Dedifferentiated amniotic fluid mesenchymal stem cell (primary cell): ENCODE results near the gene MAP3K12.
A peak's percentile ranks its signal among the peaks of the same experiment; 100 is the strongest.

Experiments
- DNase-seq: peaks from one replicate; pipeline ENCODE4 v3.0.0-alpha.2; 2016; ENCODE audit errors: extremely low spot score

The MAP3K12 gene

DNA sequence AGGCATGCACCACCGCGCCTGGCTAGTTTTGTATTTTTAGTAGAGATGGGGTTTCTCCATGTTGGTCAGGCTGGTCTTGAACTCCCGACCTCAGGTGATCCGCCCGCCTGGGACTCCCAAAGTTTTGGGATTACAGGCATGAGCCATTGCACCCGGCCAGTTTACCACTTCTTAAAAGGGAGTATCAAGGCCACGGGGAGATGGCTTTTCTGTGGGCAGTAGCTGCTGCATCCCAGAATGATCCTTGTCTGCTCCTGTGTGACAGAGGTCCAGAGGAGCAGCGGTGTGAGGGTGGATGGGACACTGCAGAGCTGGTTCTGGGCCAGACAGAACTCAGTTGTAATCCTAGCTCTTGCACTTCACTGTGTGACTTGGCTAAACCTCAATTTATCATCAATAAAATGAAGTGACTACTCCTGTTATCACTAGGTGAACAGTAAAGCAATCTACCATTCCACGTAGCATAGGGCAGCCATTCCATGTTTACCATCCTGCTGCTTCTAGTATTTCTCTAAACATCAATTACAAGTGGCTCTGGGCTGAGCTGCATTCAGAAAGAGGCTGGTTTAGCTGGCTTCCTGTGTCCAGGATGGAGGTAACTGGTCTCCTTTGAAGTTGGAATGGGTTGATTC, 11.0 kb upstream of the MAP3K12 start:
- no peak for DNase-seq

DNA sequence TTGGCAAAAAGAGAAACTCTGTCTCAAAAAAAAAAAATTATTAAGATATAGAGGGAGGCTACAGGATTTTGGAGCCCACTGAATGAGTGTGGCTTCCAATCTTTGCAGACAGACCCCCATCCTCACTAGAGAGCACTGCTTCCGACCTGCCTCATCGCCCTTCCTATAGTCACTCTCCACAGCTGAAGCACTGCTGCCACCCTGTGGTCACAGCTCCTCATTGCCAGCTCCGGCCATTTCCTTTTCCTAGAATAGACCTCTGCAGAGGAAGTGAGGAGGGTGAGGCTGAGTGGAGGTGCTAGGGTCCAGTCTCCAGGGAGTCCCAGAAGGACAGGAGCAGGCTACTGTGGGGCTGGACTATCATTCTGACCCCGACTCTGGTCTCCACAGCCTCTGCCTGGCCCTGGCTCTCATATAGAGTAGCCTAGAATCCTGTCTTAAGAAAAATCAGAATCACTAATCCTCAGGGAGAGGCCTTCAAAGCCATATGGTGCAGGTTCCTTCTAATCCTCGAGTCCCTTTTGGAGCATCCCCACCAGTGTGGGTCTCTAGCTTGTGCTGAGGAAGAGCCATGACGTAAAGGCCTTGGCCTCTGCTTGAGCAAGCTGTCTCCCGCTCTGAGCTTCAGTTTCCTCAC, 9.4 kb upstream of the MAP3K12 start:
- peak; percentile 79 for DNase-seq

DNA sequence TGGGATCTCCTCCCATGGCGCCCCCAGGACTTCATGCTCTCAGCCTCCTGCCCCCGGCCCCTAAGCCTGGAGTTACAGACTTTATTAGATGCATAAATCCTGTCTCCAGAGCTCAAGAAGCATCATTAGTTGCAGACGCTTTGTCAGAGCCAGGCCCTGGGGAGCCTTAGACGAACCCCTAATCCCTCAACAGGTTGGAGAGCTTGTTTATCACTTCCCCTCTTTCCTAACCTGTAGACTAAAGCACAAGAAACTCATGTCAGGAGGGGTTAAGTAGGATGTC, 8.3 kb upstream of the MAP3K12 start:
- DNase-seq, result no peak

DNA sequence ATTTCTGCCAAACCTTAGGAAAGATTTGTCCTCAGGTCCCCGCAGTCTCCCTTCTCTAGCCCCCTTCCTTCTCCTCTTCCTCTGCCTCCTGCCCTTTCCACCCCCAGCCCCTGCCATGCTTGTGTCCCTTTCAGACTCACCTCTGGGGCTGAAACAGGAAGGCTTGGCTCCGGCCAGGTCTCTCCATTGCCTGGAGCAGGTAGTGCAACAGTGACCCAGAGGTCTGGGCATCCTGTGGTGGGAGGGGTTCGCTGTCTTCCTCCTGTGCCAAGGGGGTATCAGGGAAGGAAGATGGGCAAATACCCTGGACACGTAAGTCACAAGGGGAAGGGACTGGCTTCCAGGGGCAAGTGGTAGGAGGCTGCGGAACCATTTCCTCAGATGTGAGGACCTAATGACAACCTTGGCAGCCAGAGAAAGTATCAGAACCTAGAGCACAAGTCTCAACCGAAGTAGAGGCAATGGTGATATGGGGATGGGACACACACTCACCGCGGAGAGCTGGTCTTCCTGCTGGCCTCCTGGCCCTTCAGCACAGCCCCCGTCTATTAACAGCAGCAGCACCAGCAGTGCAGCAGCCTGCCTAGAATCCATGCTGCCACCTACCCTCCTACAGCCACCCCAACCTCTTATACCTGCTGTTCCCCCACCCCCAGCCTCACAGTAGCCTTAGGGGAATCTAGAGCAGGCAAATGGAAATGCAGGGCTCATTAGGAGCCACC, 7.8 kb upstream of the MAP3K12 start, which contains the start of gene NPFF:
TSS of gene NPFF (minus strand) at position 604 of the 722 bp plus-strand sequence. CDS start at position 594, 10 bp downstream.
- no peak for DNase-seq

DNA sequence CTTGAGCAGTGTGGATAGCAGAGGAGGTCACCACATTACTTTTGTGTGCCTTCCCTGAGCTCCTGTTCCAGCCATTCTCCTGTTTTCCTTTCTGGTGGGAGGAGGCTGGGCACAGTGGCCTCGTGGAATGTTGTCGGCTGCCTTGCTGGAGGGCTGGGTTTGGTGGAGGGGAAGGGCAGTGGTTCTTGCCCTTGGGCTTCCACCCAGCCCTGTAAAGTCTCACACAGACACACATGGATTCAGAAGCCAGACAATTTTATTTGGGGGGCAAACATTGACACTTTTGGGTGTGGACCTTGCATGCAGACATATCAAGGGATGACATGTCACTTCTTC, 7.2 kb upstream of the MAP3K12 start:
- no peak for DNase-seq

DNA sequence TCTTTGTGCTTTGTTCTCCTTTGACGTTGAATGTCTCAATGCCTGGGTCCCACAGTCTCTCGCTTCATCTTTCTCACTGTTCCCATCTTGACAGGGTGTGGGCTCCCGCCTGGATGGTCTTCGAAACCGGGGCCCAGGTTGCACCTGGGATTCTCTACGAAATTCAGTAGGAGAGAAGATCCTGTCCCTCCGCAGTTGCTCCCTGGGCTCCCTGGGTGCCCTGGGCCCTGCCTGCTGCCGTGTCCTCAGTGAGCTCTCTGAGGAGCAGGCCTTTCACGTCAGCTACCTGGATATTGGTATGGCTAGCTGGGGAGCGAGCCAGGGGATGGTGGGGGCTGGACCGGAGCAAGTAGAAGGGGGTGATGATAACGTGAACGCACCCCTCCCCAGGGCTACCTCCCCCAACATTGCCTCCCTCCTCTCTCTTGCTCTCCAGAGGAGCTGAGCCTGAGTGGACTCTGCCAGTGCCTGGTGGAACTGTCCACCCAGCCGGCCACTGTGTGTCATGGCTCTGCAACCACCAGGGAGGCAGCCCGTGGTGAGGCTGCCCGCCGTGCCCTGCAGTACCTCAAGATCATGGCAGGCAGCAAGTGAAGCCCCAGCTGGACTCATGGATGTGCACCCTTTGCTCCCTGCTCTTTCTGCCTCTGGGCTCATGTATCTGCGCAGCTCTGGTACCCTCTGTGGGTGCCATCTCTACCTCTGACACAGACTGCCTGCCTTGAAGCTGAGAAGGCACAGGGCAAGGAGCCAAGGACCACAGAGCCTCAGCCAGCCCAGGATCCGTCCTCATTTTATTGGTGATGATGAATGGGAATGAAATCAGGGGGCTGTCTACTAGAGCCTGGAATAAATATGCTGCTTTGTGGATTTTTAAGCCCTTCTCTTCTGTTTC, 6.5 kb upstream of the MAP3K12 start:
- DNase-seq, result no peak

DNA sequence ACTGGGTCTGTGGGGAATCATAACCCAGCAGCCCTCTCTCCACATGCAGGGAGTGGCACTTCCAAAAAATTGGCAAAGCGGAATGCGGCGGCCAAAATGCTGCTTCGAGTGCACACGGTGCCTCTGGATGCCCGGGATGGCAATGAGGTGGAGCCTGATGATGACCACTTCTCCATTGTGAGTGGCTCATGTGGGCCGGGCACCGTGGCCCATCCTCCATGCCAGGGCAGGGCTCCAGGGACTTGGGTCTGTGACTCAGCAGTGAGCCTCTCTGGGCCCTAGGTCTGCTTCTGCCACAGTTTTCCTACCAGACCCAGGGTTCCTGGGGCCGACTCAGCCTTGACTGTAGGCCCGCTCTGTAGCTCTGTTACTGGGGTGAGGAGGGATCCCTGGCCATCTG, 5.8 kb upstream of the MAP3K12 start:
- DNase-seq, result no peak

DNA sequence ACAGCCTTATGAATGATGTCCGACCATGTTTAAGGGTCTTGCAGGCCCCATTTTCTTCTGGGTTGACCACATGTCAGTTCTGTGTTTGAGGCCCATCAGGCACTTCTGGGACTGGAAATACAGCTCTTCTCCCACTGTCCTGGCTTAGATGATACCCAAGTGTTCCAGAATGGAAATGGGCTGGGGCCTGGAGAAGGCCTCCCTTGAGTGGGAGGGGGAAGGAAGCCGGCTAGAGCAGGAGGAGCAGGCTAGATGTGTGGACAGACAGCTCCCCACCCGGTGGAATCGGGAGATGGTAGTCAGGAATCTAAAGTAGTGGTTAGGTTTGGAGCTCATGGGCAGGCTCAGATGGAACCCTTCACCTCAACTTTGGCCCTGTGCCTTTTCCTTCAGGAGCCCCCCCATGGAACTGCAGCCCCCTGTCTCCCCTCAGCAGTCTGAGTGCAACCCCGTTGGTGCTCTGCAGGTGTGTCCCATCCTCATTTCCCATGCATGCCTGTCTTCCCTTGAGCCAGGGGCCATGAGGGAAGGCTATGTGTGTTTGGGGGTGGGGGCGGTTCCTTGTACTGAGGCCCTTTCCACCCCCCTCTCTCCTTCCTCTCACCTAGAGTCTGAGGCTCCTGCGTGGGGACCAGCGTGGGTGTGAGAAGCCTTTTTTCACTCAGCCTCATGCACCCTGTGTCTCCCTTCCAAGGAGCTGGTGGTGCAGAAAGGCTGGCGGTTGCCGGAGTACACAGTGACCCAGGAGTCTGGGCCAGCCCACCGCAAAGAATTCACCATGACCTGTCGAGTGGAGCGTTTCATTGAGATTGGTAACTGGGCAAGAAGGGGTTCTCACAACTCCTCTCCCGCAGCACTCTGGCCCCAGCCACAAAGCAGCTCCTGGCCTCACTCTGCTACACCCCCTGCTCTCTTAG, 5.0 kb upstream of the MAP3K12 start:
- DNase-seq, result no peak

DNA sequence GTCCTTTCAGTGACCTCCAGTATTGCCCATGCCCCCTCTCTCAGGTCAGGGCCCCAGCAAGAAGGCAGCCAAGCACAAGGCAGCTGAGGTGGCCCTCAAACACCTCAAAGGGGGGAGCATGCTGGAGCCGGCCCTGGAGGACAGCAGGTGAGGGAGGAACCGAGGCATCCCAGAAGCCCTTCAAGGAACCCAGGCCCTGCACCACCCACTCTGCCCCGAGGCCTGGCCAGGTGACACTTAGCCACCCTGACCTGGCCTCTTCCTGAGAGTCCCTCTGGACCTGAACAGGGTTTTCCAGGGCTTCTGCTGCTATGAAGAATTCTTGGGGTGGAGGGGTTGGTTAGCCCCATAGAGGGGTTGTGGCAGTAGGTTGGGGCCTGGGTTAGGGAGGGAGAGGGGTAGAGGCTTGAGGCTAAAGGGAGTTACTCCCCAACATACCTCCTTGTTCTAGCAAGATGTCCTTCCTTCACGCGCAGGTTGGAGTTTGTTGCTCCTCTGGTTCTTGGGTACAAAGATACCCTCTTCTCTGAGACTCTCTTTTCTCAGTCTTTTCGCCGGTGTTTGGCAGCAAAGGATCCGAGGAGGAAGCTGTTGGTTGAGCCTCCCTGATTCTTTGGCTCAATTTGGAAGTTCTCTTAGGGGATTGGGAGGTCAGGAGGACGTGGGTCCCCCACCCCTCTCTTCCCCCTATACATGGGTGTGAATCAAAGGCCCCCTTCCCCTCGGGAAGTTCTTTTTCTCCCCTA, 3.9 kb upstream of the MAP3K12 start:
- DNase-seq, result no peak

DNA sequence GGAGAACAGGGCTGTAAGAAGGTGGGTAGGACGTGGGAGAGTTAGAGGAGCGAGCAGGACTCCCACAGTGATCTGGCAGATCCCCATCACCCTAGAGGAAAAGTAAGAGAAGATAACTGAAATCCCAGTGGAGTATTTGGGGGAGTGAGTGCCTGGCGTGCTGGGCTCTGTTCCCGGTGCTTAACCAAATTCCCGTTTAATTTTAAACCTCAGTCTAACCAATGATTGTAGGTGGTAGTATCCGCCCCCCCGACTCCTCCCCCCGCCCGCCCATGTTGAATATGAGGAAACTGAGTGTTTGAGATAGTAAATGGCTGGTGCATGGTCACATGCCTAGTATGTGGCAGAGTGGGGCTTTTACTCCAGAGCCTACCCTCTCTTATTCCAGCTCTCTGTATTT, 3.1 kb upstream of the MAP3K12 start:
- DNase-seq, result no peak

DNA sequence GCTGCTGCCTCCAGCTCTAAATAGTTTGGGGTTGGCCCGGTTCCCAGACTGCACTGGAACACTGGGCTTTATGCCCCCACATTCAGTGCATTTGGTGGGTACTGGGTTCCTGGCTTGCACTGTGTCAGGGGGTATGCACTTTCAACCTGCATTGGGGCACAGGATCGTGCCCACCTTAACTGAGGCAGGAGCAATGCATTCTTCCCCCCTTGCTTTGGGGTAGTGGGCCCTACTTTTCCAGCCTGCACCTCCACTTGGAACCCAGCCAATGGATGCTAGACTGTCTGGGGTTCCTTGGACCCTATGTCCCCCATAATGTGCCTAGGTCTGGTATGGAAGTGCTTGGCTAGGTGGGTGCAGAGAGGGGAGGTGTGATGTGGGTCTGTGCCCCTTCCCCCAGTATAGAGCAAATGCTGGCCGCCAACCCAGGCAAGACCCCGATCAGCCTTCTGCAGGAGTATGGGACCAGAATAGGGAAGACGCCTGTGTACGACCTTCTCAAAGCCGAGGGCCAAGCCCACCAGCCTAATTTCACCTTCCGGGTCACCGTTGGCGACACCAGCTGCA, 2.4 kb upstream of the MAP3K12 start:
- DNase-seq, result no peak

DNA sequence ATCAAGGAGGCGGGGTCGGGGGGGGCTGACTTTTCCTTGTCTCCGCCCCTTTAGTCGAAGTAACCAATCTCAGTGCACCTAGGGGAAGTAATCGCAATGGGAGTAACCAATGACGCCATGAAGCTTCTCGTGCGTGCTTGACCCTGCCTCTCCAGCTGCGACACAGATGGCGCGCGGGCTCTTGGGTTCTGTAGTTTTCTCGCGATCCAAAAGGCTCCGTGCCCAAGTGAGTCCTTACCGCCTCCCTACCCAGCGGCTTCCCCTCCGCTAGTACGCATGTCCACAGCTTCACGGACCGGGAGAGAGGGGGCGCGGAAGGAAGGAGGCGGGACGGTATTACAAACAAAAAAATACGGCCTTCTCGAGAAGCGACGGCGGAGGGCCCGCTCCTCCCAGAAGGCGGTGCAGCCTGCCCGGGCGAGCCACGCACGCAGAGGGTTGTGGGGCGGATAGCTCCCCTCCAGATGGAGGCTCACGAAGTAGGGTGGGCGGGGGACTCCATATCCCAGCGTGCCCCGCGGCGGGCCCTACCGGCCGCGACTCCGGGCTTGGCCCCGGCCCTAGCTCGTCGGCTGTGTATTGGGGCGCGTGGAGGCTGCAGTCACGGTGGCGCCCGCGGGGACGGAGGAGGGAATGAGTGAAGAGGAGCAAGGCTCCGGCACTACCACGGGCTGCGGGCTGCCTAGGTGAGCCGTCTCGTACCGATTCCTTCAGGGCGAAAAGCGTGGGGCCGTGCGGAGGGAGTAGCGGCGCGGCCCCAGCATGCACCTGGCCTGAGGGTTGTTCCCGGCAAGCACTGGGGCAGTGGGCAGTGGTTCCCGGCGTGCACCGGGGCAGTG, 1.7 kb upstream of the MAP3K12 start, which contains the start of gene TARBP2:
TSS of gene TARBP2 (plus strand) at position 508 of the 839 bp plus-strand sequence. CDS start at position 634, 126 bp downstream.
- DNase-seq, result peak; percentile 100

DNA sequence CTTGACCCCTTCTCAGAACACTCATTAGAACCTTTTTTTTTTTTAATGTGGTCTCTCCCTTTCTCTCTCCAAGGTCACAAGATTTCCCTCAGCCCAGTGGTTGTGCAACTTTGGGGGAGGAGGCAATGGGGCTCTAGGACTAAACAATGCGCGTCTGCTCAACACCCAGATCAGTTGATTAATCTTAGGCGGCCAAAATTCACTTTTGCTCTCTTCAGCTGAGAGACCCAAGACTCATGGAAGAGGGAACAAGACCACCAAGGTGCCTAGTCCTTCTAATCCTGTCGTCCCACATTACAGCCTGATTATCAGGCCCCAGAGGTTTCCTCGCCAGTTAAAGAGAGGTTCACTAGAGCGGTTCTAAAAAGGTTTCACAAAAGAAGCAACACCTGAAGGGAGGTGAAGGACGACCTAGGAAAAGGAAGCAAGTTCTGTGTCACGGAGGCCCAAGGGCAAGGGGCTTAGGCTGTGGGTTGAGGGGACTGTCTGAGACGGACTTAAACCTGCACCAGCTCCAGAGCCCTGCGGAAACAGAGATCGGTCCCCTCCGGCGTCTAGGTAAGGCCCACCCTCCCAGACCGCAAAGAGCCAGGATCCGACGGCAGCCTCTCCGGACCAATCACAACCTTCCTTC, 1.0 kb upstream of the MAP3K12 start:
- peak; percentile 62 for DNase-seq

DNA sequence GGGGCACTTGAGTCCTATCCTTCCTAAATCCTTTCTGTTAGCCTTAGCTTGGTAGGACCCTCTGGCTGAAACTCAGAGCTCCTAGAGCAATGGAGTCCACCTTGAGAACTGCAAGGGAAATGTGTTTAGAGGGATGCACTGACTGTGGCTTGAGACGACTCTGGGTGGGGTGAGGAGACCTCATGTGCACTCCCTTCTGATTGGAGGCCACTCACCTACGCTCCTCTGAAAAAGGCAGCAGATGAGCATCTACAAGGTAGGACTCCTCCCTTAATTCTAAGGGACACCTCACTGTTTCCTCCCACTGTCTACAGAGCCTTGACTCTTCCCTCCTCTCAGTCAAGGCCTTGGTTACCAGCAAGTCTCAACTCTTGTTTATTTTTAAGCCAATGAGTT, 1.0 kb downstream of the MAP3K12 start:
- DNase-seq, result no peak

DNA sequence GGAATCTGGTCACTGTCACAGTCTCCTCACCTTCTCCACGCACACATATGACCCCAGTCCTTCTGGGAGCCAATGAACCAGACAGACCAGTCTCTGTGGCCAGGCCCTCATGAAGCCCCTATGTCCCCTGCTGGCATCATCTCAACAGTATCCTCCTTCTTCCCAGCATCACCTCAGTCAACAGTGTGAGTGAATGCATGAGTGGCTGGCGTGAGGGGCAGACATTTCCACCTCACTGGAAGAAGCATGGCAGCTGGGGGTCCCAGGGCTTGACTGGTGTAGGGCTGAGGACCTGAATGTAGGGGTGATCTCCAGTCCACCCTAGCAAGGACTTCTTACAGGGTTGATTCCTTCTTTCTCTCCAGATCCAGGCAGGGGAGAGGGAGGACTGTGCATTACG, 1.8 kb downstream of the MAP3K12 start:
- no peak for DNase-seq

DNA sequence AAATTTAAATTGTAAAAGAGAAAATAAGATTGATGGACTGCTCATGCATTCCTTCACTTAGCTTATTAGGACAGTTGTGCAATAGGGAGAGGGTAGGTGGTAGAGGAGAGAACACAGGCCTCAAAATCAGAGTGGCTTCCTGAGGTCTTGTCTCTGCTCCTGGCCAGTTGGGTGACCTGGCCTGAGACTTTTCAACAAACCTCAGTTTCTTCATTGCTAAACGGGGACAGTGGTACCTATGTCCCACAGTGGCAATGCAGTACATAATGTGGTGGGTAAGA, 2.6 kb downstream of the MAP3K12 start:
- DNase-seq, result no peak

DNA sequence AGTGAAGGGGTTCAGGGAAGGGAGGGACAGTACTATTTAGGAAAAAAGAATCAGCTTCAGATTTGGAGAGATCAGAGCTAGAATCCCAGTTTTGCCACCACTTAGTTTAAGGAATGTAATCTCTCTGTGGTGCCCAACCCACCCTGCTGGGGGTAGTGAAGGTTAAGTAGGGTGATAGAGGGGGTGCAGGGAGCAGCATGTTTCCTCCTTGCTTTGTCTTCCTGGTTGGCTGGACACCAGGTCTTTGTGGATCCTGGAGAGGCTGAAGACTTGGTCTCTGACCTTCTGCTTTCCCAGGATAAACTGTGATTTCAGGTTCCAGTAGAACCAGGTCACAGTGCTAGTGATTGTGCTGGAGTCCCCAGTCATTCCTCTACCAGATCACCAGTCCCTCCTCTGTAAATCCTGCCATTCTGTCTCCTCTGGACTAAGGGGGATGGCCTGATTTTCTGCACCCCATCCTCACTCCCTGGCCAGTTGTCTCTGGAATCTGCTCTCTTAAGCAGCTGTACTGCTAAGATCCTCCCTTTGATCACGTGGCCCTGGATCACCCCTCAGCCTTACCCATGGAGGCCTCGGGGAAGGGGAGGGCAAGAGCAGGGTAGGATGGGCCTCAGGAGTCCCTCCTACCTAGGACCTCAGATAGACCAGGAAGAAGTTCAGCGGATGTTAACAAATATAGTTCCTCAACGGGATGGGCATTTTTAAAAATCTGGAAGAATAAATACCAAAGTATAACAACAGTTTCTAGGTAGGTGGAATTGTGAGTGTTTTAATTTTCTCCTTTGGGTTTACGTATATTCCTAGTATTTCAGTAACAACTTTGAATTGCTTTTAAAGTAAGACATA, 3.1 kb downstream of the MAP3K12 start:
- DNase-seq, result no peak
